Measurements from ENCODE around the gene ACR.
"Not testable (repeated sequence)": the region's sequence is repeated elsewhere in the genome, so short reads cannot be mapped to it uniquely, and the experiment has no call there.

- TF ChIP-seq CTCF (IDR thresholded peaks at IDR 0.05; ENCODE audit: insufficient read depth, low read length, poor library complexity, severe bottlenecking); EZH2phosphoT487 (conservative IDR thresholded peaks at IDR 0.05; ENCODE audit: low read length): not testable (repeated sequence)
Observed at GRCh38 chr22:50748630-50749029, 10.6 kb downstream of the ACR start.
